Tibial nerve (tissue), 4 donors: ENCODE measurements around the gene UMOD. TPM values are rescaled to one million over a fixed set of nuclear protein-coding genes. Genes with fewer than 3 reads are reported as not detected.

Experiments
- DNase-seq, 2 donors: peaks; one replicate each; pipeline ENCODE4 v3.0.0-alpha.2; 2019; ENCODE audit warnings: low spot score in 2 of 2
- H3K27ac ChIP-seq, 4 donors: fragments of 200-600 bp; sonication (generic) in 3 of 4; one replicate each; pipeline ENCODE4 v1.5.1; 2017 to 2019; ENCODE audit warnings: mild to moderate bottlenecking in 1 of 4
- H3K27me3 ChIP-seq, 2 donors: fragments of 200-600 bp; sonication (generic) in 1 of 2; one replicate each; pipeline versions ENCODE4 v1.5.1 to v1.6.0; 2017 to 2019
- H3K36me3 ChIP-seq, 3 donors: fragments of 200-600 bp; sonication (generic); one replicate each; pipeline ENCODE4 v1.5.1; 2018 to 2019
- H3K4me1 ChIP-seq, 4 donors: fragments of 200-600 bp; sonication (generic) in 3 of 4; one replicate each; pipeline ENCODE4 v1.5.1; 2017 to 2019
- H3K4me3 ChIP-seq, 4 donors: fragments of 200-600 bp; sonication (generic) in 3 of 4; one replicate each; pipeline ENCODE4 v1.5.1; 2017 to 2019; ENCODE audit warnings: mild to moderate bottlenecking in 1 of 4, moderate library complexity in 1 of 4
- H3K9me3 ChIP-seq, 4 donors: fragments of 200-600 bp; sonication (generic) in 3 of 4; one replicate each; pipeline ENCODE4 v1.5.1; 2017 to 2019
- CTCF ChIP-seq, 5 experiments: fragments of 200-600 bp in 3 of 5; fragments of 450-650 bp in 2 of 5; sonication (generic) in 3 of 5; IDR thresholded peaks; one replicate each; pipeline ENCODE4 v1.5.1; 2016 to 2019; ENCODE audit warnings: antibody characterized with exemption in 5 of 5, mild to moderate bottlenecking in 3 of 5, moderate library complexity in 2 of 5
- EP300 ChIP-seq, 2 donors: sonication (generic); formaldehyde crosslinking; IDR thresholded peaks; one replicate each; pipeline ENCODE4 v1.6.1; 2017; ENCODE audit warnings: antibody characterized with exemption in 2 of 2, mild to moderate bottlenecking in 1 of 2
- POLR2A ChIP-seq, 2 donors: fragments of 450-650 bp; IDR thresholded peaks; one replicate each; pipeline ENCODE4 v1.6.1; 2017; ENCODE audit warnings: antibody characterized with exemption in 2 of 2, mild to moderate bottlenecking in 2 of 2, moderate library complexity in 2 of 2
- WGBS, 2 donors: methylation state at CpG; one replicate each; pipeline ENCODE4 v1.1.5; 2018; 5-methylcytosine and 5-hydroxymethylcytosine counted together
- total RNA-seq, 4 donors: library from RNA; depleted of rRNA; stranded (reverse); fragments of >200 nt; gene quantifications; one replicate each; pipeline ENCODE4 v1.1.0, GENCODE V29; 2016

Gene UMOD
- total RNA-seq, 4 donors from 2014 or later = not detected

- no peak for DNase-seq
- Histone ChIP-seq H3K4me3 (no peak overlapping the region), H3K4me1 (peaks cover 0 to 17% (median 3%) of the 10 kb centered on the region in 4 donors), H3K9me3 (no peaks in the 10 kb centered on the region), H3K27ac (no peak overlapping the region), H3K27me3 (no peaks in the 10 kb centered on the region), H3K36me3 (no peaks in the 10 kb centered on the region)
- TF ChIP-seq EP300 (IDR thresholded peaks at IDR 0.05) (no peak), CTCF (IDR thresholded peaks at IDR 0.05) (no peak), POLR2A (IDR thresholded peaks at IDR 0.05) (no peak)
- WGBS, 2 donors = 88 to 94% methylated on average over 7 of the region's 7 CpGs
Measured at GRCh38 chr16:20382202-20382948, 29.9 kb upstream of the UMOD start.

- no peaks in the 10 kb centered on the region for H3K27me3 ChIP-seq
- 62 to 63% methylated on average over 3 of the region's 3 CpGs for WGBS, 2 donors
- TF ChIP-seq CTCF (IDR thresholded peaks at IDR 0.05) = no peak
- TF ChIP-seq EP300 (IDR thresholded peaks at IDR 0.05) = no peak
- no peak for TF ChIP-seq POLR2A (IDR thresholded peaks at IDR 0.05)
Measured at GRCh38 chr16:20380782-20381181, 28.3 kb upstream of the UMOD start.

GRCh38 chr16:20377181-20377580 lies 24.7 kb upstream of the UMOD start:
- 77 to 81% methylated on average over 5 of the region's 5 CpGs for WGBS, 2 donors
- no peaks in the 10 kb centered on the region for H3K27me3 ChIP-seq

More at GRCh38 chr16:20380782-20381181, 28.3 kb upstream of the UMOD start:
- no peak for DNase-seq
- Histone ChIP-seq H3K4me1 (peaks cover 0 to 8% (median under 1%) of the 10 kb centered on the region in 4 donors), H3K9me3 (no peaks in the 10 kb centered on the region), H3K36me3 (no peaks in the 10 kb centered on the region), H3K27ac (no peak overlapping the region), H3K4me3 (no peak overlapping the region)

GRCh38 chr16:20372701-20373100 lies 20.2 kb upstream of the UMOD start:
- H3K36me3 ChIP-seq = no peaks in the 10 kb centered on the region
- WGBS, 2 donors = 81 to 84% methylated on average over 5 of the region's 5 CpGs
- no peaks in the 10 kb centered on the region for H3K27me3 ChIP-seq
- H3K27ac ChIP-seq = no peak overlapping the region
- H3K4me1 ChIP-seq = no peaks in the 10 kb centered on the region
- H3K9me3 ChIP-seq = peaks cover 0 to 4% (median 0%) of the 10 kb centered on the region in 4 donors
- TF ChIP-seq EP300 (IDR thresholded peaks at IDR 0.05) = no peak
- no peak for TF ChIP-seq CTCF (IDR thresholded peaks at IDR 0.05)
- TF ChIP-seq POLR2A (IDR thresholded peaks at IDR 0.05) = no peak
- H3K4me3 ChIP-seq = no peak overlapping the region
- DNase-seq = no peak

More at GRCh38 chr16:20377181-20377580, 24.7 kb upstream of the UMOD start:
- no peak for DNase-seq
- no peaks in the 10 kb centered on the region for H3K36me3 ChIP-seq
- peaks cover 0 to 4% (median 0%) of the 10 kb centered on the region in 4 donors for H3K9me3 ChIP-seq
- TF ChIP-seq CTCF (IDR thresholded peaks at IDR 0.05) = no peak
- no peak for TF ChIP-seq EP300 (IDR thresholded peaks at IDR 0.05)
- no peak for TF ChIP-seq POLR2A (IDR thresholded peaks at IDR 0.05)
- H3K4me1 ChIP-seq = no peaks in the 10 kb centered on the region
- no peak overlapping the region for H3K27ac ChIP-seq
- no peak overlapping the region for H3K4me3 ChIP-seq

- no peaks in the 10 kb centered on the region for H3K36me3 ChIP-seq
- WGBS, 2 donors = 67 to 70% methylated on average over 9 of the region's 9 CpGs
- H3K9me3 ChIP-seq = peaks cover 0 to 4% (median 0%) of the 10 kb centered on the region in 4 donors
- no peak overlapping the region for H3K27ac ChIP-seq
- TF ChIP-seq POLR2A (IDR thresholded peaks at IDR 0.05) (no peak), CTCF (IDR thresholded peaks at IDR 0.05) (no peak), EP300 (IDR thresholded peaks at IDR 0.05) (no peak)
- no peaks in the 10 kb centered on the region for H3K27me3 ChIP-seq
- no peak for DNase-seq
- H3K4me3 ChIP-seq = no peak overlapping the region
- H3K4me1 ChIP-seq = no peaks in the 10 kb centered on the region
Measured at GRCh38 chr16:20369452-20370054, 17.0 kb upstream of the UMOD start.
